GM23248 (cell line): ENCODE data around the gene ELOB.

ENCODE experiments used
- EZH2 ChIP-seq: fragments of 200-600 bp; sonication (generic); IDR thresholded peaks from 2 replicates; pipeline ENCODE4 v1.6.1; 2018; ENCODE audit warnings: antibody characterized with exemption, mild to moderate bottlenecking; ENCODE audit not compliant: insufficient read depth, poor library complexity, severe bottlenecking
- EZH2phosphoT487 ChIP-seq: fragments of 200-600 bp; sonication (generic); IDR thresholded peaks from 2 replicates; pipeline ENCODE4 v1.6.1; 2018; ENCODE audit warnings: antibody characterized with exemption, moderate library complexity, mild to moderate bottlenecking, low read depth; ENCODE audit not compliant: insufficient read depth

DNA sequence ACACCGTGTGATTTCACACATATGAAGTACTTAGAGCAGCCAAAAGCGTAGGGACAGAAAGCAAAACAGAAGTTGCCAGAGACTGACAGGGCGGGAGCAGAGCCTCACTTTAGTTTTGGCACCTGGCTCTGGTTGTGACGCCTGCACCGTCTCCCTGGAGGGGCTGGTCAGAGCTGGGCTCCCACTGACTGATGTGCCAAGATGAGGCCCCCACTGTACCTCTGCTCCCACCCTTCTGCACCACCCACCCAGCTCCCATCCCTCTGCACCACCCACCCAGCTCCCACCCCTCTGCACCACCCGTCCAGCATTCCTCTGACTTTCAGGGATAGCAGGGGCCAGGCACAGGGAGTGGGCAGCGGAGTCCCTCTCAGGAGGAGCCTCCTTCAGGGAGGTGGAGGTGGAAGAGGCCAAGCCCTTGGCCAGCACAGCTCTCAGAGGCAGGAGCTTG is 36.7 kb upstream of the ELOB start:
- no peak for TF ChIP-seq EZH2
- no peak for TF ChIP-seq EZH2phosphoT487
